ENCODE data around the gene ENPP3. TPM values are rescaled to one million over a fixed set of nuclear protein-coding genes. Genes with fewer than 3 reads are reported as not detected.

The ENPP3 gene
- polyA plus RNA-seq, 1 donor from 2014 or later = 0.50 TPM

- Histone ChIP-seq H3K4me3 (ENCODE audit: low read length) (no peak overlapping the region), H3K79me2 (replicated peaks; ENCODE audit: insufficient read depth, low read length) (no peaks in the 10 kb centered on the region), H3F3A (ENCODE audit: insufficient read depth, low read length, poor library complexity, severe bottlenecking) (no peaks in the 10 kb centered on the region), H3K4me2 (ENCODE audit: low read length) (no peak overlapping the region), H3K27ac (ENCODE audit: low read length) (no peak overlapping the region), H3K27me3 (ENCODE audit: insufficient read depth, low read depth, low read length) (no peaks in the 10 kb centered on the region), H4K20me1 (ENCODE audit: insufficient read depth) (no peaks in the 10 kb centered on the region), H3K36me3 (ENCODE audit: insufficient read depth, low read length) (no peaks in the 10 kb centered on the region), H2AFZ (ENCODE audit: low read depth, low read length) (no peak overlapping the region), H3K9me3 (ENCODE audit: low read length) (no peaks in the 10 kb centered on the region), H3K9me2 (ENCODE audit: insufficient read depth, low read length) (no peaks in the 10 kb centered on the region), H3K9ac (ENCODE audit: low read length) (no peak overlapping the region)
- TF ChIP-seq EZH2 (IDR thresholded peaks at IDR 0.05; ENCODE audit: borderline replicate concordance, insufficient read depth, low read length, poor library complexity, severe bottlenecking) (no peak), CTCF (IDR thresholded peaks at IDR 0.05; ENCODE audit: poor library complexity, severe bottlenecking) (no peak), REST (IDR thresholded peaks at IDR 0.05; ENCODE audit: borderline replicate concordance) (no peak), RAD21 (conservative IDR thresholded peaks at IDR 0.05) (no peak), TAF1 (IDR thresholded peaks at IDR 0.05; ENCODE audit: low read depth) (no peak), EP300 (conservative IDR thresholded peaks at IDR 0.05; ENCODE audit: poor library complexity, severe bottlenecking) (no peak), MXI1 (conservative IDR thresholded peaks at IDR 0.05; ENCODE audit: poor library complexity, severe bottlenecking) (no peak), POLR2AphosphoS5 (IDR thresholded peaks at IDR 0.05) (no peak)
These were observed 3.5 kb downstream of the ENPP3 start for GRCh38 chr6:131640576-131640975.

- Histone ChIP-seq H3K9ac (ENCODE audit: low read length) (no peak overlapping the region), H3K79me2 (replicated peaks; ENCODE audit: insufficient read depth, low read length) (no peaks in the 10 kb centered on the region), H3K27me3 (ENCODE audit: insufficient read depth, low read depth, low read length) (no peaks in the 10 kb centered on the region), H3K27ac (ENCODE audit: low read length) (no peak overlapping the region), H2AFZ (ENCODE audit: low read depth, low read length) (no peak overlapping the region), H3K9me2 (ENCODE audit: insufficient read depth, low read length) (no peaks in the 10 kb centered on the region), H3K36me3 (ENCODE audit: insufficient read depth, low read length) (no peaks in the 10 kb centered on the region), H3K9me3 (ENCODE audit: low read length) (no peaks in the 10 kb centered on the region), H3K4me2 (ENCODE audit: low read length) (no peak overlapping the region), H3F3A (ENCODE audit: insufficient read depth, low read length, poor library complexity, severe bottlenecking) (no peaks in the 10 kb centered on the region), H4K20me1 (ENCODE audit: insufficient read depth) (no peaks in the 10 kb centered on the region), H3K4me3 (ENCODE audit: low read length) (no peak overlapping the region)
- TF ChIP-seq RAD21 (conservative IDR thresholded peaks at IDR 0.05) = no peak
- no peak for TF ChIP-seq CTCF (IDR thresholded peaks at IDR 0.05; ENCODE audit: poor library complexity, severe bottlenecking)
- TF ChIP-seq EP300 (conservative IDR thresholded peaks at IDR 0.05; ENCODE audit: poor library complexity, severe bottlenecking) = no peak
- no peak for TF ChIP-seq SMC3 (conservative IDR thresholded peaks at IDR 0.05; ENCODE audit: poor library complexity)
- TF ChIP-seq POLR2AphosphoS5 (IDR thresholded peaks at IDR 0.05) = no peak
- no peak for TF ChIP-seq TAF1 (IDR thresholded peaks at IDR 0.05; ENCODE audit: low read depth)
- no peak for TF ChIP-seq EZH2 (IDR thresholded peaks at IDR 0.05; ENCODE audit: borderline replicate concordance, insufficient read depth, low read length, poor library complexity, severe bottlenecking)
- no peak for TF ChIP-seq MXI1 (conservative IDR thresholded peaks at IDR 0.05; ENCODE audit: poor library complexity, severe bottlenecking)
- TF ChIP-seq REST (IDR thresholded peaks at IDR 0.05; ENCODE audit: borderline replicate concordance) = no peak
These were observed 4.5 kb downstream of the ENPP3 start for GRCh38 chr6:131641554-131641953.
